OCI-LY7 (cell line): Measurements from ENCODE around the gene C1QL1.

ENCODE experiments used
- EZH2phosphoT487 ChIP-seq: fragments of 200-600 bp; sonication (generic); IDR thresholded peaks from 2 replicates; pipeline ENCODE4 v1.6.1; 2018; ENCODE audit warnings: low read depth, borderline replicate concordance, mild to moderate bottlenecking, mixed run types, antibody characterized with exemption, low read length, moderate library complexity, mixed read lengths
- TF ChIP-seq, protein P1 (sequence below): fragments of 200-600 bp; sonication (generic); conservative IDR thresholded peaks from 2 replicates; pipeline ENCODE4 v1.5.1; 2014; ENCODE audit warnings: mild to moderate bottlenecking, antibody characterized with exemption, low read length, moderate library complexity, mixed read lengths

DNA sequence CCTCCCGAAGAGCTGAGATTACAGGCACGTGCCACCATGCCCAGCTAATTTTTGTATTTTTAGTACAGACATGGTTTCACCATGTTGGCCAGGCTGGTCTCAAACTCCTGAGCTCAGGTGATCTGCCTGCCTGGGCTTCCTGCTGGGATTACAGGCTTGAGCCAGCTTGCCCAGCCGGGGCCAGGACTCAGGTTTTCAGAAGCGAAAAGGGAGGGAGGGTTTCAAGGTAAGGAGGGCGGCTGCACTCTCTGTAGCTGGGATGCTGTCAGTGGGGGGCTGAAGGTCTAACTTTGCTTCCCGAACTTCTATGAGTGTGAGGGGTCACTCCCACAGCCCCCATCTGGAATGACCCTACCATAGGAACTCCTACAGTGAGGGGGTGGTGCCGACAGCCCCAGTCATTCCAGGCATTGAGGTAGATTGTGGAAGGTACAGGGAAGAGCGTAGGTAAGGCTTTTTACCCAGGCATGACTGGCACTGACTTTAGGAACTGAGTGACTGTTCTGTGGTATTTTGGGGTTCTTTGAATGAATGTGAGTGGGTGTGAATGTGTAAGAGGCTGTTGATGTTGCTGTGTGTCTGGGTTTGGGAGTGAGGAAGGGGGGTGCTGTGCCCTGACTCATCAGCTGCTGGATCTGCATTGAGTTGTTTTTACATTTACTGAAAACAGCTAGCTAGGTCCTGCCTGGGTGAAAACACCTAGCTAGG is 3.8 kb upstream of the C1QL1 start:
- TF ChIP-seq, protein P1, sequence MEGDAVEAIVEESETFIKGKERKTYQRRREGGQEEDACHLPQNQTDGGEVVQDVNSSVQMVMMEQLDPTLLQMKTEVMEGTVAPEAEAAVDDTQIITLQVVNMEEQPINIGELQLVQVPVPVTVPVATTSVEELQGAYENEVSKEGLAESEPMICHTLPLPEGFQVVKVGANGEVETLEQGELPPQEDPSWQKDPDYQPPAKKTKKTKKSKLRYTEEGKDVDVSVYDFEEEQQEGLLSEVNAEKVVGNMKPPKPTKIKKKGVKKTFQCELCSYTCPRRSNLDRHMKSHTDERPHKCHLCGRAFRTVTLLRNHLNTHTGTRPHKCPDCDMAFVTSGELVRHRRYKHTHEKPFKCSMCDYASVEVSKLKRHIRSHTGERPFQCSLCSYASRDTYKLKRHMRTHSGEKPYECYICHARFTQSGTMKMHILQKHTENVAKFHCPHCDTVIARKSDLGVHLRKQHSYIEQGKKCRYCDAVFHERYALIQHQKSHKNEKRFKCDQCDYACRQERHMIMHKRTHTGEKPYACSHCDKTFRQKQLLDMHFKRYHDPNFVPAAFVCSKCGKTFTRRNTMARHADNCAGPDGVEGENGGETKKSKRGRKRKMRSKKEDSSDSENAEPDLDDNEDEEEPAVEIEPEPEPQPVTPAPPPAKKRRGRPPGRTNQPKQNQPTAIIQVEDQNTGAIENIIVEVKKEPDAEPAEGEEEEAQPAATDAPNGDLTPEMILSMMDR, result no peak
- no peak for TF ChIP-seq EZH2phosphoT487
